PC-3 (cell line): Measurements from ENCODE around the gene TXLNA. TPM values are rescaled to one million over a fixed set of nuclear protein-coding genes. Genes with fewer than 3 reads are reported as not detected.
"Not testable (repeated sequence)": the region's sequence is repeated elsewhere in the genome, so short reads cannot be mapped to it uniquely, and the experiment has no call there.

Experiments
- ATAC-seq: fragments of 200-7000 bp; cut with Tn5 transposase; 2 replicates; pipeline ENCODE4 v1.9.1; 2020; ENCODE audit warnings: mild to moderate bottlenecking, moderate library complexity
- BruUV-seq: library from RNA; stranded (reverse); fragments of 400-500 nt; replicated peaks from 2 replicates; lab custom pipeline; 2021; lab: Mats Ljungman, UMichigan
- CTCF ChIA-PET: fragments of 300-600 bp; sonication (Branson Sonifier 250); formaldehyde crosslinking; loops from one replicate; lab custom pipeline; 2022; ENCODE audit warnings: antibody characterized with exemption; lab: Charles Lee
- POLR2A ChIA-PET: fragments of 300-600 bp; sonication (Branson Sonifier 250); formaldehyde crosslinking; loops from one replicate; lab custom pipeline; 2022; ENCODE audit warnings: antibody characterized with exemption; ENCODE audit not compliant: unreplicated experiment; lab: Charles Lee
- DNase-seq: peaks from one replicate; pipeline ENCODE4 v3.0.0-alpha.2; 2015
- H2AFZ ChIP-seq: fragments of 300-600 bp; sonication (generic); 2 replicates; pipeline ENCODE4 v1.6.0; 2016; ENCODE audit warnings: antibody characterized with exemption, low read length
- H3F3A ChIP-seq: fragments of 300-600 bp; sonication (generic); one replicate; pipeline ENCODE4 v1.6.0; 2017; ENCODE audit warnings: antibody characterized with exemption, low read length, control low read depth, mild to moderate bottlenecking; ENCODE audit not compliant: unreplicated experiment
- H3K27ac ChIP-seq: fragments of 300-600 bp; sonication (generic); 2 replicates; pipeline ENCODE4 v1.5.1; 2016; ENCODE audit warnings: mild to moderate bottlenecking, low read length
- H3K27me3 ChIP-seq: fragments of 300-600 bp; sonication (generic); 2 replicates; pipeline ENCODE4 v1.6.1; 2016; ENCODE audit warnings: low read length, mixed read lengths
- H3K36me3 ChIP-seq: fragments of 300-600 bp; sonication (generic); 2 replicates; pipeline ENCODE4 v1.6.1; 2016; ENCODE audit warnings: low read depth, mixed run types, low read length, mixed read lengths
- H3K4me1 ChIP-seq: fragments of 300-600 bp; sonication (generic); 2 replicates; pipeline ENCODE4 v1.5.1; 2016; ENCODE audit warnings: low read length; ENCODE audit not compliant: insufficient read depth
- H3K4me2 ChIP-seq: fragments of 300-600 bp; sonication (generic); 2 replicates; pipeline ENCODE4 v1.6.0; 2016; ENCODE audit warnings: low read length
- H3K4me3 ChIP-seq: fragments of 300-600 bp; sonication (generic); 2 replicates; pipeline ENCODE4 v1.5.1; 2016; ENCODE audit warnings: mild to moderate bottlenecking, low read length, mixed read lengths
- H3K79me2 ChIP-seq: fragments of 300-600 bp; sonication (generic); 2 replicates; pipeline ENCODE4 v1.6.1; 2017; ENCODE audit warnings: low read length, mixed read lengths
- H3K9ac ChIP-seq: fragments of 300-600 bp; sonication (generic); 2 replicates; pipeline ENCODE4 v1.6.0; 2016; ENCODE audit warnings: mild to moderate bottlenecking, low read length
- H3K9me2 ChIP-seq: fragments of 300-600 bp; sonication (generic); replicated peaks from 2 replicates; pipeline ENCODE4 v1.6.1; 2016; ENCODE audit warnings: mixed run types, low read length, mixed read lengths
- H3K9me3 ChIP-seq: fragments of 300-600 bp; sonication (generic); 2 replicates; pipeline ENCODE4 v1.6.1; 2016; ENCODE audit warnings: low read length, mixed read lengths
- H4K20me1 ChIP-seq: fragments of 300-600 bp; sonication (generic); 2 replicates; pipeline ENCODE4 v1.6.1; 2016; ENCODE audit warnings: low read length, mixed read lengths
- EZH2 ChIP-seq: fragments of 300-600 bp; sonication (generic); IDR thresholded peaks from one replicate; pipeline ENCODE4 v1.6.1; 2017; ENCODE audit warnings: antibody characterized with exemption, mild to moderate bottlenecking, low read length; ENCODE audit not compliant: unreplicated experiment
- EZH2phosphoT487 ChIP-seq: fragments of 300-600 bp; sonication (generic); IDR thresholded peaks from 2 replicates; pipeline ENCODE4 v1.6.1; 2018; ENCODE audit warnings: mild to moderate bottlenecking, antibody characterized with exemption, low read length, borderline replicate concordance
- intact Hi-C: fragments of 100-400 bp; cut with micrococcal nuclease; formaldehyde crosslinking; loops from 2 replicates; pipeline ENCODE4 v1.9.0; 2023
- total RNA-seq: library from RNA; depleted of rRNA; stranded (reverse); fragments of >200 nt; gene quantifications from 2 replicates; pipeline ENCODE4 v1.2.3, GENCODE V29; 2014
- TF ChIP-seq, protein P1 (sequence below): fragments of 300-600 bp; sonication (generic); conservative IDR thresholded peaks from 2 replicates; pipeline ENCODE4 v1.5.1; 2017; ENCODE audit warnings: antibody characterized with exemption, low read depth, mild to moderate bottlenecking, low read length

TXLNA gene
- total RNA-seq, 1 experiment from 2014 or later: 64.2 TPM

- Histone ChIP-seq H3K36me3 (peaks cover 62% of the 10 kb centered on the region), H3K9me3 (no peaks in the 10 kb centered on the region)
These were observed 20.3 kb upstream of the TXLNA start for GRCh38 chr1:32159189-32159588.

GRCh38 chr1:32163405-32163804 lies 16.1 kb upstream of the TXLNA start:
- no peak overlapping the region for H2AFZ ChIP-seq
- no peaks in the 10 kb centered on the region for H3K79me2 ChIP-seq
- H3K36me3 ChIP-seq: peaks cover 48% of the 10 kb centered on the region
- H3K9me2 ChIP-seq: no peaks in the 10 kb centered on the region
- CTCF ChIA-PET: no interaction called here
- peaks cover 3% of the 10 kb centered on the region for H3F3A ChIP-seq
- H3K9ac ChIP-seq: no peak overlapping the region
- TF ChIP-seq, protein P1, sequence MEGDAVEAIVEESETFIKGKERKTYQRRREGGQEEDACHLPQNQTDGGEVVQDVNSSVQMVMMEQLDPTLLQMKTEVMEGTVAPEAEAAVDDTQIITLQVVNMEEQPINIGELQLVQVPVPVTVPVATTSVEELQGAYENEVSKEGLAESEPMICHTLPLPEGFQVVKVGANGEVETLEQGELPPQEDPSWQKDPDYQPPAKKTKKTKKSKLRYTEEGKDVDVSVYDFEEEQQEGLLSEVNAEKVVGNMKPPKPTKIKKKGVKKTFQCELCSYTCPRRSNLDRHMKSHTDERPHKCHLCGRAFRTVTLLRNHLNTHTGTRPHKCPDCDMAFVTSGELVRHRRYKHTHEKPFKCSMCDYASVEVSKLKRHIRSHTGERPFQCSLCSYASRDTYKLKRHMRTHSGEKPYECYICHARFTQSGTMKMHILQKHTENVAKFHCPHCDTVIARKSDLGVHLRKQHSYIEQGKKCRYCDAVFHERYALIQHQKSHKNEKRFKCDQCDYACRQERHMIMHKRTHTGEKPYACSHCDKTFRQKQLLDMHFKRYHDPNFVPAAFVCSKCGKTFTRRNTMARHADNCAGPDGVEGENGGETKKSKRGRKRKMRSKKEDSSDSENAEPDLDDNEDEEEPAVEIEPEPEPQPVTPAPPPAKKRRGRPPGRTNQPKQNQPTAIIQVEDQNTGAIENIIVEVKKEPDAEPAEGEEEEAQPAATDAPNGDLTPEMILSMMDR: no peak
- TF ChIP-seq EZH2: no peak
- no peak for TF ChIP-seq EZH2phosphoT487
- 0 out of 2 replicates have a peak overlapping the region, but pooled peaks have one; percentile 33 for H3K4me2 ChIP-seq
- peak; percentile 71 for DNase-seq
- H3K27ac ChIP-seq: peak overlapping the region; percentile 35; the same call in 1 of the 2 replicates
- intact Hi-C loops: no loop called here
- H3K4me1 ChIP-seq: peaks cover 11% of the 10 kb centered on the region
- H3K4me3 ChIP-seq: no peak overlapping the region
- no peaks in the 10 kb centered on the region for H3K9me3 ChIP-seq
- no peaks in the 10 kb centered on the region for H4K20me1 ChIP-seq
- peak; percentile 53; the same call in 1 of the 2 replicates for ATAC-seq
- POLR2A ChIA-PET: no interaction called here
- no TSS peak for BruUV-seq
- no peaks in the 10 kb centered on the region for H3K27me3 ChIP-seq

More at GRCh38 chr1:32159189-32159588, 20.3 kb upstream of the TXLNA start:
- Histone ChIP-seq H2AFZ (no peak overlapping the region), H3K27me3 (no peaks in the 10 kb centered on the region), H3K27ac (no peak overlapping the region), H3K9me2 (no peaks in the 10 kb centered on the region), H3K4me2 (no peak overlapping the region), H3F3A (peaks cover 3% of the 10 kb centered on the region), H3K9ac (no peak overlapping the region), H3K79me2 (0 out of 2 replicates have a peak, but pooled peaks cover 3% of the 10 kb centered on the region), H3K4me3 (no peak overlapping the region), H3K4me1 (peaks cover 11% of the 10 kb centered on the region), H4K20me1 (no peaks in the 10 kb centered on the region)
- POLR2A ChIA-PET: no interaction called here
- ATAC-seq: no peak
- no TSS peak for BruUV-seq
- CTCF ChIA-PET: no interaction called here
- intact Hi-C loops: no loop called here
- TF ChIP-seq EZH2 (no peak), EZH2phosphoT487 (no peak)
- TF ChIP-seq, protein P1: no peak
- no peak for DNase-seq

DNA sequence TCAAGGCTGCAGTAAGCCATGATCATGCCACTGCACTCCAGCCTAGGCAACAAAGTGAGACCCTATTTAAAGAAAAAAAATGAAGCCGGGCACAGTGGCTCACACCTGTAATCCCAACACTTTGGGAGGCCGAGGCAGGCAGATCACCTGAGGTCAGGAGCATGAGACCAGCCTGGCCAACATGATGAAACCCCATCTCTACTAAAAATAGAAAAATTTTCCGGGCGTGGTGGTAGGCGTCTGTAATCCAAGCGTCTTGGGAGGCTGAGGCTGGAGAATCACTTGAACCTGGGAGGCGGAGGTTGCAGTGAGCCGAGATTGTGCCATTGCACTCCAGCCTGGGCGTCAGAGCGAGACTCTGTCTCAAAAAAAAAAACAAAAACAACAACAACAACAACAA lies 13.8 kb upstream of the TXLNA start:
- H3K9me2 ChIP-seq, ATAC-seq, H3K27ac ChIP-seq, H3F3A ChIP-seq, intact Hi-C loops, H3K9ac ChIP-seq, H3K9me3 ChIP-seq, BruUV-seq, POLR2A ChIA-PET, H3K79me2 ChIP-seq, H2AFZ ChIP-seq, DNase-seq, H4K20me1 ChIP-seq, H3K27me3 ChIP-seq, H3K4me2 ChIP-seq, H3K4me3 ChIP-seq, CTCF ChIA-PET: not testable (repeated sequence)
- H3K4me1 ChIP-seq: peaks cover 11% of the 10 kb centered on the region
- peaks cover 39% of the 10 kb centered on the region for H3K36me3 ChIP-seq
